Stimulated activated CD8-positive, alpha-beta memory T cell treated with anti-CD3 and anti-CD28 coated beads, Interleukin-4, amount 100 ng/mL, for 48 hours (primary cell): ENCODE measurements around the gene RAB3C.

Experiments
- DNase-seq: peaks from one replicate; pipeline ENCODE4 v3.0.0-alpha.2; 2020

The RAB3C gene

DNA sequence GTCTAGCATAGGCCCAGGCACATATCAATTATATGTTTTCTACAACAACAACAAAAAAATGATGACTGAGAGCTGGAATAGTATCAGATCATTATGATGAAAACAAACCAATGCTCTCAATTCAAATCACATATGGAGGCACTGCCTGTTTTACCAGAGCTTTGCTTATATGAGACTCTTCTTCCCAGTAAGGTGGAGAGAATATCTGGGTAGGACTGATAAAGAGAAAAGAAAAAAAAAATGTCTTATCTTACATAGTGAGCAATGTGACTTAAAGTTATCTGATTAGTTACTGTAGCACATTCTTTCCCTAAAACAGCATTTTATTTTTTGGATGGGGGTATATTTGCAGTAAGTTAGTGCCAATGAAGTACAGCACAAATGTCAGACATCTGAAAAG is 154.8 kb downstream of the RAB3C start:
- DNase-seq = no peak

DNA sequence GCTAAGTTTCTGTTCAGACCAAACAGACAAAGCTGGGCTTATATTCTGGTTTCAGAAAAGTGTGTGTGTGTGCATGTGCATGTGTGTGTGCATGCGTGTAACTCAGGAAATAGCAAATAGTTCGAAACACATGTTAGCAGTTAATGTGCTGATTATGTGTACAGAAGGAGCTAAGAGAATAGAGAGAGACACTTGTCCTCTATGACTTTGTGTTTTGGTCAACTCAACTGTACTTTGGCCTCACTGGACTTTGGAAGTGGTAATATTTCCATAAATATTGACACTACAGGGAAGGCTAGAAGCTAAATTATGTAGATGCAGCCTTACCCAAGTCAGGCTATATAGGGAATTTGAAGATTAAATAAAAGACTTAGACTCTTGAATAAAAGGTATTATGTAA is 155.5 kb downstream of the RAB3C start:
- no peak for DNase-seq

DNA sequence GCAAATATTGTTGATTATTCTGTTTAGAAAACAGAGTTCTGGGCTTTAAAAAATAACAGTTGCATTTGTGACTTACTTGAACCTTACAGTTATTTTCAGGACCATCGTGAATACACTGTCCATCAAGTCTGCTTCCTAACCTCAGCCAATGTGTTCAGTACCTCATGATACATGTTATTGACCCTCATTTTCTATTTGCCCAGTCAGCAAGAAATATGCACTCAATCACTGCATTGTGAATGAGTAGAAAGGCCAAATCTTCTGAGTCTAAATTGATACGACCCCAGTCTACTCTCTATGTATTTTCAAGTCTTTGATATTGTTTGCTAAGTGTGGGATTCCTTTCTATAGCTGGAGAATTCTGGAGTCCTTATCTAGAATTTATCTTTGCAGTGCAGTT is 156.2 kb downstream of the RAB3C start:
- DNase-seq = no peak

DNA sequence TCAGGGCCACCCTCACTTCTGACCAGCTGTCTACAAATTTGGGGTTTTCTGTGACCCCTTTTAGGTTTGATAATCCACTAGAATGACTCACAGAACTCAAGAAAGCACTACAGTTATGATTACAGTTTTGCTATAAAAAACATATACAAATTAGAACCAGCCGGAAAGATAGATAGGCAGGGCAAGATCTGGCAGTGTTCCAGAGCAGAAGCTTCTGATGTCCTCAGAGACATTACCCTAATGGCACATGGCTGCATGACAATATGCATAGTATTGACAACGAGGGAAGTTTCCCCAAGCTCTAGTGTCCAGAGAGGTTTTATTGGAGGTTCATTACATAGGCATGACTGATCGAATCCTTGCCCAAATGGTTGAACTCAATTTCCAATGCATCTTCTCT is 158.1 kb downstream of the RAB3C start:
- no peak for DNase-seq

DNA sequence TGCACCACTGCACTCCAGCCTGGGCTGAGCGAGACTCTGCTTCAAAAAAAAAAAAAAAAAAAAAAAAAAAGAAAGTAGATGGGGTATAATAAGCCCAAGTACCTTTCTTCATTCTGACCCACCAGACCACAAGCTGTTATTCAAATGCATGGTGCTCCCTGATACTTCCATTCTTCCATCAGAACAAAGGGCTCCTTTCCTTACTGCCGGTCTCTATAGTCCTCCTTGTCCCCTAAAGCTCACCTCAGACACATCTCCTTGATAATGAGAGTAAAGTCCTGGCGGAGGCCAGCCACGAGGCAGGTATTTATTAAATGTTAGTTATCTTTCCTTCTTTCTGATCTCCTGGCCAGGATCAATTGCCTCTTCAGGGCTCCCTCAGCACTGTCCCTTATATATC is 162.5 kb downstream of the RAB3C start:
- no peak for DNase-seq

DNA sequence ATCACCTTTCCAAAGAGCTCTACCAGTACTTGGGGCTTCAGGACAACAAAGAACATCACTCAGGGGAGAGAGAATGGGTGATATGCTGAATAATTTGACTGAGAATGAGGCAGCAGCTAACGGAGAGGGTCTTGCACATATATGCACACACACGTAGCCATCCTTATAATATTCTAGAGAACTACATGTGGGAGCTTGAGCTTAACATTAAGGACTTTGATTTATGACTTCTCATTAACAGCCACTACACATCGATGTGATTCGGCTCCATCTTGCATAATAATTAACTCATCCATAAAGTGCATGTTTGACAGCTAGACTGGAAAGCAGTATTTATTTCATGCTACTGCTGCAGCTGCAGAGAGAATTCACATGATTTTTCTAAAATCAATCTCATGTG is 163.4 kb downstream of the RAB3C start:
- no peak for DNase-seq

DNA sequence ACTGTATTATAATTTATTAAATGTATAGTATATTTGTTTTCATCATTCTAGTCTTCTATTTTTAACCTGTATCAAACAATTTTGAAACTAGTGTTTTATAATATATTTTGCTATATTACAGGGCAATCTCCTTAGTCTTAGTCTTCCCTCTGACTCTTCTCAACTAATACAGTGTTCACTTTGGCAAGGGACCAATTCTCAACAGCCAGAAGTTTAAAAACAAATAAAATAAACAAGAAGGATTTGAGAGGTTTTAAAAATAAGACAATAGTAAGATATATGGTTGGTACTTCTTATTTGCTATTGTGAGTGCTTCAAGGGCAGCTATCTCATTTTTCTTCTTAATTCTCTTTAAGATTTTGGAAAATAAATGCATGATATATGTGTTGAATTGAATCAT is 167.2 kb downstream of the RAB3C start:
- no peak for DNase-seq

DNA sequence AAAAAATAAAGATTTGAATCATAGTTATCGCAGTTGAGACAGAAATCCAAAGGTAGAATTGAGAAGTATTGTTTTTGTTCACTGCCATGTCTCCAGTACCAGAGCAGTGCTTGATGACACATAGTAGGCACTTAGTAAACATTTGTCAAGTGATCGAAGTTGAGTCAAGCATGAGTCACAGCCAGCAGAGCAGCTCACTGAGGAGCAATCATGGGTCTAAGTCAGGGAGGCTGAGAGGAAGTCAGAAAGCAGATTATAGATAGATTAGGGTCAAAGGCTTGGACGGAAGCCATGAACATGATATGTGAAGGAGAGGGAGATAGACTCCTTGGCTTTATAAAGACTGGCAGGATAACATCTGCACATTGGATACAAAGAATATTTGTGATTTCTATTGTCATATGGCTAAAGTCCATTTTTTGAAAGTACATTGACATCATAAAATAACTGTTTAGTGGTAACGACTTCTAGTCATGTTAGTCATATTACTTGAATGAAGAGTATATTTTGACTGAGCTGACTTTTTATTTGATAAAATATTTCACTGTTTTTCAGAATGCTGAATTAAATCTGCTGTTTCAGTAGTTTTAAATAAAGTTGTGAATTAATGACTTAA is 168.5 kb downstream of the RAB3C start:
- DNase-seq = no peak

DNA sequence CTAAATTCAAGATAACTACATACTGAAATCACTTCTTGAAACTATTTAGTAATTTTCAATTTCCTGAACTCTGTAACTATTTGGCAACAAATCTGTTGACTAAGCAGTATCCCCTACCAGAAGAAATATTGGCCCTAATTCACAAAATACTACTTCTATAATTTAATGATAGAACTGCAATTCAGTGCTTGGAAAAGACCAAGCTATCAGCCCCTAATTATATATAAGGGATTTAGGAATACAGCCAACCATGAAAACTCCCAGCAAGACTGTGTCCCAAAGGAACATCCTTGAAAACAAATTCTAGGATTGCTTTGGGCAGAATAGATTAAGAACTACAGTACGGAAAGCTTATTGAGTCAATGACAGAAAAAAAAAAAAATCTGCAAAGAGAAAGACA is 169.2 kb downstream of the RAB3C start:
- DNase-seq = no peak

DNA sequence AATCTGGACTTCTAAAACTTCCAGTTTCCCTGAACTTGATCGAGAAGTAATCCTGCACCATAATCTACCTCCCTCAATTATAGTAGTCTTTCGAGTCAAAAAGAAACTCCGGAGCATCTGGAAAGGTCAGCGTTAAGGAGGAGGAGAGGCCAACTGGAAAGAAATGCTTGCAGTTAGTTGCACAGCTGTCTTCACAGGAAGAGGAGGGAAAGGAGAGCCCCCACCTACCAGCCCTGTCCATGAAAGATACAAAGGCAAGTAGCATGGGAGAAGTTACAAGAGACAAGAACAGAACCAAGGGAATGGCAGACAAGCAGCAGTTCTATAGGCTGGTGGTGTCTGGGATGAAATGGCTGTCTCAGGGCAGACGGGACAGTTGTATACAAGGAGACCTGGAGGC is 170.6 kb downstream of the RAB3C start:
- DNase-seq = no peak

DNA sequence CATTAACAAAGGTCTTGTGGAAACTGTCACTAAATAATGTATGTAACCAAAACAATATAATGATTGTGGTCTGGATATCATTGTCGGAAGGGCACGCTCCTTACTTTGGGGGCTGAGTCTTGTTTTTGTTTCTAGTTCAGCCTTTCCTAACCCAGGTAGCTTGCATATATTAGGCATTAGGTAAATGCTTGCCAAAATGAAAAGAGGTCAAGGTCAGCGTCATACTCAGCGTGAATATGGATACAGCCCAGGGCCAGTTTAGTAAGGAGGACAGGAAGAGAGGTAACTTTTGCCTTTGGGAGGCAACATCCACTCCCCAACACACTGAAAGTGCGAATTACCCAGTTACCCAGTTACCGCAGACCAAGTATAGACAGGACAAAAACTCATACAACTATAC is 171.4 kb downstream of the RAB3C start:
- no peak for DNase-seq

DNA sequence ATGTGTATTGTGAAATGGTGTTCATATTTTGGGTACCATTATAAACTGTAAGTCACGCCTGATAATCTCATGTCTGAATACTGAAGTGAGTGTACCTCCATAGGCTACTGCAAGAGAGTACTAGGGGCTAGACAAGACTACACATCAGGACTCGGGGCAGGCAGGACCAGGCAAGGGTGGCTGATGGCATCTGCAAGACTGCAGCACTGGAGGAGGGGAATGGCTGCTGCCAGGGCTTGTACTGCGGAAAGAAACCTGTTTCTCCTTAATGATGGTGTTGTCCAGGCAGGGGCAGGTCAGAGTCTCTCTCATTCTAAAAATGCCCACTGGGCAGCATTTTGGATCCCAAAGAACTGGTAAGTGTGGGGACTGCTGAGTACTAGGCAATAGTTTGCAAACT is 172.5 kb downstream of the RAB3C start:
- no peak for DNase-seq

DNA sequence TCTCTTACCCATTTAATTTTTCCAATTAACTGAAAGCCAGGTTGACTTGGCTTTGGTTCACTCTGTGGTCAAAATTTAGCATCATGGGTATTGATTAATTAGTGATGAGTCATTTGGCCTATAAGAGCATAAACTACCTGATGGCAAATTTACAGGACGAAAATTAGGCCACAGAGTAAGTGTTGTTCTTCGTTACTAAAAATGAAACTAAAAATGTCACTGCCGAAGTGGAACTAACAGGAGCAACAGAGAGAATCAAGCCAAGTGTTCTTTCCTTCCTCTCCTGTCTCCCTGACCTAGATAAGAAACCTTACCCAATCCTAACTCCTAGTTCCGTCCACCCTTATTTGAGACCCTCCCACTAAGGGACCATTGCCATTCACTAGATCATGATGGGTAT is 176.9 kb downstream of the RAB3C start:
- no peak for DNase-seq

DNA sequence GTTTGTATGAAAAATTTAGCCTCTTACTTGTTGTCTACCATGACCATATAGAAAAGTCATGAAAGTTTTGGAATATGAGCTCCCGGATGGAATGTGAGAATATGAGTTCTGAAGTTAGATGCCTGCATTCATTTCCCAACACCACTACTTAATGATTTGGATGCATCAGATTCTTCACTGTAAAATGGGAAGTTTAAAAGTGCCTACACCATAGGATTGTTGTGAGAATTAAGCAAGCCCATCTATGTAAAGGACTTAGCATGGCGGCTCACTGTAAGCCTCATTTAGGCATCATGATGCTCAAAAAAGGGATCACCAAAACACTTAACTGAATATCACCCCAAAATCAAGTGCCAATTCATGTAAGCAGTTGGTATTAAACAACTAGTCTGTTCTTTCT is 177.3 kb downstream of the RAB3C start:
- DNase-seq = no peak

DNA sequence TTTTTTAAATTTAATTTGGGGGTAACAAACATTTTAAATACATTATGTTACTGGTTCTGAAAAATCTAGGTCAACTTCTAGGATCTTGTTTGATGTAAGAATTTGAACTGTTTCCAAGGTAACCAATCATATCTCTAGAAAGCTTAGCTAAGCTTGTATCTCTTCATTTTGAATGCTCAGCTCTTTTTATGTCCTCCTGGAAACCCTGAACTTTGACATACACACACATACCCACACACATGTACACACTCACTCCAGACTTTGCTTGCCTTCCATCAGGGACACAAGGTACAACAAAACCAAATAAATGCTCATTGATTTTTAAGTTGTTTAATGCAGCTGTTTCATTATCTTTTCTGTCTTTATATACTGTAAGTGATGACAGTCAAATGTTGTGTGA is 178.5 kb downstream of the RAB3C start:
- no peak for DNase-seq

DNA sequence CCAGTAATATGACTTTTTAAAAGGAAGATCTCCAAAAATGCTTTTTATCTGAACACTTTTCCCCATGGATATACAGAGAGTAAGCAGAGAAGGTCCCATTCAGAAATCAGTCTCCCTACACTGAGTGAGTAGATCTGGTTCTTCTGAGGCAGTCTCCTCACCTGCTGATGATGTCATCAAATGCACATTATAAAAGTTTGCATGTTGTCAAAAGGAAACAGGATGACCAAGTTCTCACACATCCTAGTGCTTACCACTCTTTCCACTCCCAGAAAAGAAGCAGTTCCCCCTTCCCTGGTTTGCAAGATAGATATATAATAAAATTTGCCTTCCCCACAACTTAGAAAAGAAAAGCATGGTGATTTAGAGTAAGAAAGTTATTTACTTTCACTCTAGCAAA is 180.5 kb downstream of the RAB3C start:
- no peak for DNase-seq

DNA sequence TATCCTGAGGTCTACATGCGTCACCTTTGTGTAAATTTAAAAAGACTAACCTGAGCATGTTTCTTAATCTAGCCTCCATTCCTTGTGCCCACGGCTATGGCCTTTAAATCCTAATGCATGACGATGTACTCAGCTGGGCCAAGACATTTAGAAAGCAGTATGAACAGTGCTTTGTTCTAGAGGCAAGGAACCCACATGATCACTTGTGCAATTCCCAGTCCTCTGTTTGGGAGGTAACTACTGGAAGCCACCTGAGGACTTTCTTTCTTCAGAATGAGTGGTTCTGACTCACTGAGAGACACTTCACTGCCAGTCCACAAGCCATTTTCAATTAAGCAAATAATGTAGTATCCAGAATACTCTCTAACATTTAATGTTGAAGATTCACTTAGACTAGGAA is 181.3 kb downstream of the RAB3C start:
- no peak for DNase-seq

DNA sequence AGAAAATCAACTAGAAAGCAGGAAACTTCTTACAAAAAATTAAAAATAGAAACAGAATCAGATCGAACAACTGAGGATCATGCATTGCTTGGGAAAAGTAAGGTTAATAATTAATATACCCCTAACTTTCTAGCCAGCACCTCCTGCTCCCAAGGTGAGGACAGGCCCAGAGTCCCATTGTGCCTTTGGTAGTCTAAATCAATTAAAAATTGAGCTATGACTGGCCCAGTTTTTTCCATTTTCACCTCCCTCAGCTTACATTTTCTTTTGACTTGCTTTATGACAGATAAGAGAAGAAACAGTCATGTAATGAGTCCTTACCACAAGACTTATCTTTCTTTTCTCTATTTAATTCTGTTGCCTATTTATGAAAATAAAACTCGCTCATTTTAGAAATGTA is 182.2 kb downstream of the RAB3C start:
- DNase-seq = no peak

DNA sequence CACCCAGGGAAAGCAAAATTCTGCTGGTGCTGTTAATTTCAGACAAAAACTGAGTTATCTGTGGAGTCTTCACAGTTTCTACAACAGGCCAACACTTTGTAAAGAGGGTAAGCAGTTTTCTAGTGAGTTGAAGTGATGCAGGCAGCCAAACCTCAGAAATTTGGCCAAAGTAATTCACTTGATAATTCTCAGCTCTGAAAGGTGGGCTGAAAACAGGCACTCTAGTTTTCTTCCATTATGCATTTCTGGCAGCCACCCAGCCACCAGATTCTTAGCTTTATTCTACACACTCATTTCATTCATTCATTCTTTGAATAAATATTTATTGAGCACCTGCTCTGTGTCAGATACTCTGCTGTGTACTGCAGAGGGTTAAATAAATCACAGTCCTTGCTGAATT is 184.2 kb downstream of the RAB3C start:
- DNase-seq = no peak

DNA sequence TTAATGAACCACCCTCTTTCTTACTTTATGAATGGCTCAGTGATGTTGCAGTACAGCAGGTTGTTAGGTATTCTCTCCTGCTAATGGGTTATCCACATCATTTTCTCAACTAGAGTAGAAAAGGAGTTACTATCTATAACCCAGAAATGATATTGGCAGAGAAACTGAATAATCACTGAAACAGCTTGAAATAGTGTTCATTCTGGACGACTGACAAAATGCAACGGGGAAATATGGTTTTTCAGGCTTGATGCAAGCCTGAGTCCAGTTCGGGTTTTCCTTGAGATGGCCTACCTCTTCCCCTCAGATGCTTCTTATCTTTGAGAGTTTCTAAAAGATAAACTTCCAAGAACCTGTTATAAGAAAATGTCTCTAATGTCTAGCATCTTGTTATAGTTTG is 187.3 kb downstream of the RAB3C start:
- DNase-seq = no peak

DNA sequence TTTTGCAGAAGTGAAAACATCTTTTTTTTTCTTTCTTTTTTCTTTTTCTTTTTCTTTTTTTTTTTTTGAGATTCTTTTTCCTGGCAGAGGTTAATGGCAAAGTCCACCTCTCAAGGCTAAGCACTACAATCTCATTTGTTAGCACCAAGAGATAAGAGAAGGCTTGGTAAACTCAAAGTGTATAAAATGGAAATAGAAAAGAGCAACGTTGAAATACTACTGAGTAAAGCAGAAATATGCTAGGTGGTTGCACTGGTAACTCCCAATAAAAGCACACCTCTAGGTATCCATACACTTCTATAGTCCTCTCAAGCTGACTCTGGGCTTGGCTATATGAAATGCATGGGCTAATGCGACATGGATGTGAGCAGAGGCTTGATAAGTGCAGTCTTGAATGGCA is 188.9 kb downstream of the RAB3C start:
- DNase-seq = no peak

DNA sequence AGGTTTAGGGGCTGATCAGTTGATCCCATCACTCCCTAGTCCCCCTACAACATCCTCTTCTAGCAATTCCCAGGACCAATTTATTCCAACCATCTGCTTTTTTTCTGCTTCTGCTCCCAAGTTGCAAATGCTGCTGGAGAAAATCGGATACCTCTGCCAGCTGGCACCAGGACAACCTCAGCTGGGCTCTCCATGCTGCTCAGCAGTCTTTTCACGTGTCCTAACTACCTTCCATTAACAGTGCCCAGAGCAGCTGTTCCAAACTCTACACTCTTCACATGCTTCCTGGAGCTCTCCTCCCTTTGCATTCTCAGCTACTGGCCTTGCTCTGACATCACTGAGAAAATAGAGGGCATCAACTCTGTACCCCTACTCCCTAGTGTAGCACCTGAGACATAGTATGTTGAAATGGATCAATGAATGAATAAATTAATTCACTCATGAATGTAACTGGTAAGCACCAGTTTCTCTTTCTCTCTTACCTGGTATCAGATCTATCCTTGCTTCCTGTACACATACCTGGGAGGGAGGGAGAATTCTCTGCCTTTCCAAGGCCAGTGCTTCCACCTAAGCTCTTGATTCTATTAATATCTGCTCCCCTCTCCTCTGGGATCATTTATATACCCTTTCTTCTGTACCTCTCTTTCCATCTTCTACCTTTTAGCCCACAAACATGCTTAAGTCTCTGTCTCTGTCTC is 191.0 kb downstream of the RAB3C start:
- no peak for DNase-seq

DNA sequence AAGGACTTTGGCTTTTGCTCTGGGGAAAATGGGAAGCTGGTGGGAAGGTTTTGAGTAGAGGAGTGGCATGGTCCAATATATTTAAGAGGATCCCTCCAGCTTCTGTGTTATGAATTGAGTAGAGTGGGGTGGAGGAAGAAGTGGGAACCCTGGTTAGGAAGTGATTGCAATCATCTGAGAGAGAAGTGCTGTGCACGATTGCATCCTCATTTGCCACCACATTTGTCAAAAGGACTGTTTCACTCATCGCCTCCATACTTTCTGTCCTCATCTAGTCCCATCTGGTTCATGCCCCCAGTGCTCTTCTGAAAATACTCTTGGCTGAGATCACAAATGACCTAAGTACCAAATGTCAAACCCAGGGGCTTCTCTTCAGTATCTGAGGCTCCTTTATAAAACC is 192.1 kb downstream of the RAB3C start:
- DNase-seq = no peak

DNA sequence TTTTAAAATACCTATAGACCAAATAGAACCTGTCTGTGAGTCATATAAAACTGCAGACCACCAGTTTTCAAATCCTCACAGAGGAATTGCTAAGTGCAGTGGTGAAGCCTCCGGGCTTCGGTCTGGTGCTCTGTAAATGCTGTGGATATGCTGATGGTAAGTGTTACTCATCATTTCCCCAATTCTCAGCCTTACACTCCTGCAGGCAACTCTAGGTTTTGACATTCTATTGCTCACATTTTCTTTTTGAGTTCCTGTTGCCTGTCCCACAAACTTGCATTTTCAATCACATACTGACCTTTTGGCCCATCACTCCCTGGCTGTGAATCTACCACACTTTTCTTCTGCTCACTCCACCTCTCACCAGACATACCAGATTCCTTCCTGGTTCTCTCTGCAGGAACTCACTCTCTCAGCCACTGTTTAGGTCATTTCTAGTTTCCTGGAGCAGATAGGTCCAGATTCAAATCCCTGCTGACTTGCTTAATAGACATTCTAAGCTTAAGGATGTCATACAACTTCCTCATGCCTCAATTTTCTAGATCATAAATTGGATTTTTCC is 192.9 kb downstream of the RAB3C start:
- no peak for DNase-seq

DNA sequence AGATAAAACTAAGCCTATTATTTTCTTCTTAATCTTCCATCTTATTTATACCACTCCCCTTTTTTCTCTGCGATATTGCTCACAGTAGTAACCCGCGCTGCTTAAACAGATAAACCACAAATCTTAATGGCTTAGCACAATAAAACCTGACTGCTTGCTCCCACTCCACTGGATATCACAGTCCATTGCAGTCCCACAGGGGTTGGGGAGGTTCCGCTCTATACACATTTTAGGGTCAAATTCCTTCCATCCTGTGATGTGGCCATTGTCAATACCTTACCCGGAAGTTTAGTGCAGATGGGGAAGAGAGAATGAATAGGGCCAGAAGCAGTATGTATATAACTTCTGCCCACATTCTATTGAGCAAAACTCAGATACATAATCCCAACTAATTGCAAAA is 193.7 kb downstream of the RAB3C start:
- no peak for DNase-seq
